HepG2 (cell line): ENCODE results near the gene DBNDD2. TPM values are rescaled to one million over a fixed set of nuclear protein-coding genes. Genes with fewer than 3 reads are reported as not detected.

Experiments used
- ATAC-seq: fragments of 200-7000 bp; cut with Tn5 transposase; 3 replicates; pipeline ENCODE4 v1.9.1; 2020; ENCODE audit warnings: mild to moderate bottlenecking, moderate library complexity
- BruUV-seq: library from RNA; stranded (reverse); fragments of 400-500 nt; replicated peaks from 2 replicates; lab custom pipeline; 2021; lab: Mats Ljungman, UMichigan
- CTCF ChIA-PET: fragments of 300-600 bp; formaldehyde crosslinking; extraction: SDS; loops from one replicate; lab custom pipeline; 2021; ENCODE audit warnings: low total read pairs, inconsistent platforms, low intra/inter-chr PET ratio; lab: Yijun Ruan, JAX
- POLR2A ChIA-PET: fragments of 350-600 bp; sonication (Branson Sonifier 250); formaldehyde crosslinking; loops from one replicate; lab custom pipeline; 2020; ENCODE audit warnings: antibody characterized with exemption, inconsistent platforms; lab: Yijun Ruan, JAX
- DNase-seq: peaks from one replicate; pipeline ENCODE4 v3.0.0-alpha.2; 2015; ENCODE audit warnings: low spot score
- FAIRE-seq: peaks from 3 replicates; lab custom pipeline; 2011; peaks lifted over from hg19 to GRCh38; lab: Jason Lieb, UNC
- H2AFZ ChIP-seq: one replicate; pipeline ENCODE4 v1.6.1; 2011; ENCODE audit warnings: low read length, inconsistent platforms
- H3K27ac ChIP-seq: fragments of 300-600 bp; 3 replicates; pipeline ENCODE4 v1.8.0; 2011; ENCODE audit warnings: mixed run types, mild to moderate bottlenecking, mixed read lengths, low read length, inconsistent platforms; ENCODE audit not compliant: insufficient read depth; ENCODE audit errors: extremely low read length
- H3K27me3 ChIP-seq, 2 experiments: fragments of 200-600 bp in 1 of 2; 2 replicates in 1 of 2; 3 replicates in 1 of 2; pipeline versions ENCODE4 v1.6.0 to v1.8.0; 2011; ENCODE audit warnings: low read length in 2 of 2, mild to moderate bottlenecking in 2 of 2, moderate library complexity in 2 of 2, inconsistent platforms in 1 of 2; ENCODE audit not compliant: insufficient read depth in 2 of 2, control insufficient read depth in 1 of 2
- H3K36me3 ChIP-seq, 2 experiments: fragments of 200-600 bp in 1 of 2; replicated peaks in 1 of 2; 2 replicates in 1 of 2; 3 replicates in 1 of 2; pipeline versions ENCODE4 v1.5.1 to v1.8.0; 2011; ENCODE audit warnings: low read length in 2 of 2, inconsistent platforms in 1 of 2; ENCODE audit not compliant: insufficient read depth in 2 of 2, control insufficient read depth in 1 of 2
- H3K4me1 ChIP-seq: 2 replicates; pipeline ENCODE4 v1.5.1; 2012; ENCODE audit warnings: low read length, inconsistent platforms; ENCODE audit not compliant: insufficient read depth
- H3K4me2 ChIP-seq: 2 replicates; pipeline ENCODE4 v1.6.0; 2011; ENCODE audit warnings: low read depth, low read length, inconsistent platforms
- H3K4me3 ChIP-seq, 3 experiments: fragments of 200-600 bp in 1 of 3; sonication (generic), shearing (Covaris generic) in 1 of 3; replicated peaks in 1 of 3; 2 replicates each; pipeline ENCODE4 v1.5.1; 2011 to 2016; ENCODE audit warnings: low read length in 3 of 3, inconsistent platforms in 2 of 3, low read depth in 2 of 3, mild to moderate bottlenecking in 2 of 3, control low read depth in 1 of 3, mixed read lengths in 1 of 3; ENCODE audit not compliant: insufficient read depth in 1 of 3
- H3K79me2 ChIP-seq: one replicate; pipeline ENCODE4 v1.6.1; 2011; ENCODE audit warnings: low read length, inconsistent platforms; ENCODE audit not compliant: insufficient read depth
- H3K9ac ChIP-seq: 2 replicates; pipeline ENCODE4 v1.6.0; 2011; ENCODE audit warnings: mild to moderate bottlenecking, low read depth, low read length, inconsistent platforms; ENCODE audit not compliant: insufficient read depth
- H3K9me3 ChIP-seq: 2 replicates; pipeline ENCODE4 v1.5.1; 2012; ENCODE audit warnings: mild to moderate bottlenecking, low read length
- H4K20me1 ChIP-seq: 2 replicates; pipeline ENCODE4 v1.6.0; 2011; ENCODE audit warnings: inconsistent platforms, mild to moderate bottlenecking, low read length, moderate library complexity; ENCODE audit not compliant: insufficient read depth
- CTCF ChIP-seq: sonication (generic); formaldehyde crosslinking; IDR thresholded peaks from 2 replicates; pipeline ENCODE4 v1.5.0; 2020; ENCODE audit warnings: mild to moderate bottlenecking, missing genetic modification reagents, moderate library complexity
- DNMT1 ChIP-seq: sonication (generic); formaldehyde crosslinking; IDR thresholded peaks from 2 replicates; pipeline ENCODE4 v1.5.1; 2020; ENCODE audit warnings: mild to moderate bottlenecking, missing genetic modification reagents
- TIGD3 ChIP-seq: sonication (generic); formaldehyde crosslinking; IDR thresholded peaks from 2 replicates; pipeline ENCODE4 v1.5.1; 2020; ENCODE audit warnings: mild to moderate bottlenecking, missing genetic modification reagents, borderline replicate concordance
- ZBTB2 ChIP-seq: sonication (generic); formaldehyde crosslinking; IDR thresholded peaks from 2 replicates; pipeline ENCODE4 v1.8.0; 2022; ENCODE audit warnings: low read depth, missing genetic modification reagents
- ZNF337 ChIP-seq: sonication (generic); formaldehyde crosslinking; IDR thresholded peaks from 2 replicates; pipeline ENCODE4 v1.5.1; 2020; ENCODE audit warnings: missing genetic modification reagents, low read depth, mild to moderate bottlenecking, borderline replicate concordance
- ZNF451 ChIP-seq: sonication (generic); formaldehyde crosslinking; IDR thresholded peaks from 2 replicates; pipeline ENCODE4 v1.5.0; 2020; ENCODE audit warnings: mild to moderate bottlenecking, missing genetic modification reagents
- WGBS: methylation state at CpG from one replicate; pipeline ENCODE4 v1.1.6; 2017; ENCODE audit warnings: low lambda C conversion rate; 5-methylcytosine and 5-hydroxymethylcytosine counted together
- in situ Hi-C: cut with HindIII; loops from 2 replicates; pipeline ENCODE4 v1.10.0; 2017; ENCODE audit warnings: low pct_unique_long_range_greater_than_20kb; ENCODE audit not compliant: extremely low pct_ligation_motif_present
- intact Hi-C: fragments of 100-400 bp; cut with micrococcal nuclease; formaldehyde crosslinking; loops from one replicate; pipeline ENCODE4 v1.10.0; 2022; ENCODE audit not compliant: unreplicated experiment
- polyA plus RNA-seq, 8 experiments: library from polyadenylated mRNA; depleted of rRNA in 3 of 8; stranded (reverse) in 7 of 8; unstranded in 1 of 8; fragments of >200 nt; fragmentation: Illumina TruSeq in 4 of 8; extraction: Trizol in 4 of 8; gene quantifications; 2 replicates each; pipeline versions ENCODE4 v1.2.1 to v1.2.3, GENCODE V29; 2011 to 2016; ENCODE audit warnings: low read depth in 4 of 8, missing spikeins in 1 of 8, mixed read lengths in 1 of 8; ENCODE audit not compliant: insufficient read depth in 1 of 8
- total RNA-seq, 5 experiments: library from RNA; depleted of rRNA; stranded (reverse); fragments of >200 nt; fragmentation: Illumina TruSeq; extraction: Trizol; gene quantifications; 2 replicates each; pipeline ENCODE4 v1.2.3, GENCODE V29; 2016; ENCODE audit warnings: low read depth in 1 of 5

Gene DBNDD2
- total and polyA plus RNA-seq, 2 of the 13 experiments (the other 11 are each of a cell fraction or from before 2014, with no cell fraction given): 16.7 to 47.6 TPM

- WGBS: 32% methylated on average over 3 of the region's 3 CpGs
- H3K79me2 ChIP-seq: no peaks in the 10 kb centered on the region
- no peak overlapping the region for H3K4me3 ChIP-seq
- BruUV-seq: no TSS peak
- H3K36me3 ChIP-seq: no peaks in the 10 kb centered on the region
- in situ Hi-C loops: no loop called here
- no peak for FAIRE-seq
- no peaks in the 10 kb centered on the region for H3K4me1 ChIP-seq
- no peak overlapping the region for H3K27ac ChIP-seq
- H3K9ac ChIP-seq: no peak overlapping the region
- no peaks in the 10 kb centered on the region for H3K9me3 ChIP-seq
- no peaks in the 10 kb centered on the region for H4K20me1 ChIP-seq
- ChIA-PET POLR2A (no interaction called here), CTCF (no interaction called here)
- H2AFZ ChIP-seq: no peak overlapping the region
- H3K4me2 ChIP-seq: no peak overlapping the region
- intact Hi-C loops: loop anchor here (5.0 kb wide), 1 partner anchor 45 kb away; no protein-coding TSS in a partner anchor
- no peak for DNase-seq
- ATAC-seq: no peak
- TF ChIP-seq CTCF (CRISPR knock-in tag) (peak; percentile 22), ZNF337 (CRISPR knock-in tag) (no peak)
- H3K27me3 ChIP-seq: no peaks in the 10 kb centered on the region
Measured at GRCh38 chr20:45392733-45393132, 15.4 kb upstream of the DBNDD2 start.

GRCh38 chr20:45394221-45395113, 13.6 kb upstream of the DBNDD2 start:
- no TSS peak for BruUV-seq
- WGBS: 65% methylated on average over 18 of the region's 21 CpGs
- H3K9me3 ChIP-seq: peaks cover 2% of the 10 kb centered on the region; the same call in 1 of the 2 replicates
- no peak overlapping the region for H3K9ac ChIP-seq
- FAIRE-seq (no peak), DNase-seq (no peak), ATAC-seq (no peak; the same call in 2 of the 3 replicates)
- H3K27ac ChIP-seq: no peak overlapping the region
- no peaks in the 10 kb centered on the region for H3K4me1 ChIP-seq
- H4K20me1 ChIP-seq: no peaks in the 10 kb centered on the region
- H3K4me3 ChIP-seq: no peak overlapping the region
- no peaks in the 10 kb centered on the region for H3K79me2 ChIP-seq
- no peaks in the 10 kb centered on the region for H3K36me3 ChIP-seq
- H3K4me2 ChIP-seq: no peak overlapping the region
- in situ Hi-C loops: no loop called here
- no peaks in the 10 kb centered on the region for H3K27me3 ChIP-seq
- intact Hi-C loops: loop anchor here (5.0 kb wide), 1 partner anchor 43 kb away; no protein-coding TSS in a partner anchor
- CTCF ChIA-PET: no interaction called here
- H2AFZ ChIP-seq: no peak overlapping the region
- POLR2A ChIA-PET: interaction anchor here (0.9 to 1.0 kb wide), 2 partner anchors 21 to 51 kb away, joined by 3 to 4 read pairs; partner anchors contain the start of gene PIGT
- TF ChIP-seq ZNF451: no peak
- TF ChIP-seq ZBTB2 (CRISPR knock-in tag): no peak
- 0 out of 2 replicates have a peak, but pooled peaks have one; percentile 15 for TF ChIP-seq DNMT1 (CRISPR knock-in tag)
- TF ChIP-seq TIGD3: no peak
